ENCODE data around the gene CYP46A1. TPM values are rescaled to one million over a fixed set of nuclear protein-coding genes. Genes with fewer than 3 reads are reported as not detected.

CYP46A1 gene
- total and polyA plus RNA-seq, 4 donors, result 0.14 to 0.92 (median 0.48) TPM

- H3K27me3 ChIP-seq (ENCODE audit: control insufficient read depth in 4 of 4, insufficient read depth in 4 of 4, low read length in 3 of 4), result no peaks in the 10 kb centered on the region
- peak; percentile 30 for DNase-seq (ENCODE audit: low spot score)
- no peaks in the 10 kb centered on the region for H3K36me3 ChIP-seq (ENCODE audit: control insufficient read depth in 4 of 4, insufficient read depth in 3 of 4, low read depth in 1 of 4, low read length in 3 of 4)
- H3K9me3 ChIP-seq (ENCODE audit: control insufficient read depth in 4 of 4, low read length in 3 of 4), result no peaks in the 10 kb centered on the region
- no peak overlapping the region for H3K4me3 ChIP-seq (ENCODE audit: low read depth in 1 of 3, low read length in 3 of 3)
- no peak overlapping the region for H3K9ac ChIP-seq (ENCODE audit: low read depth in 1 of 2, low read length in 2 of 2)
- no peak for TF ChIP-seq HNF4G (IDR thresholded peaks at IDR 0.05)
- TF ChIP-seq ATF3 (IDR thresholded peaks at IDR 0.05), result no peak
- TF ChIP-seq JUND (IDR thresholded peaks at IDR 0.05), result no peak
- TF ChIP-seq TAF1 (conservative IDR thresholded peaks at IDR 0.05), result no peak
- no peak for TF ChIP-seq RXRA (IDR thresholded peaks at IDR 0.05)
- TF ChIP-seq GABPA (IDR thresholded peaks at IDR 0.05 in 1 of 2, conservative IDR thresholded peaks at IDR 0.05 in 1 of 2), result no peak
- TF ChIP-seq REST (IDR thresholded peaks at IDR 0.05), result no peak
- TF ChIP-seq HNF4A (conservative IDR thresholded peaks at IDR 0.05), result no peak
- TF ChIP-seq EGR1 (IDR thresholded peaks at IDR 0.05; ENCODE audit: low read depth in 2 of 2), result no peak
- no peak for TF ChIP-seq CTCF (IDR thresholded peaks at IDR 0.05; ENCODE audit: low read depth, low read length, missing input control)
- TF ChIP-seq NR2F2 (IDR thresholded peaks at IDR 0.05), result no peak
- H3K4me1 ChIP-seq (ENCODE audit: control insufficient read depth in 4 of 4, insufficient read depth in 4 of 4, low read length in 3 of 4), result no peaks in the 10 kb centered on the region
- 89% methylated on average over 12 of the region's 12 CpGs for WGBS
- no peak overlapping the region for H3K27ac ChIP-seq (ENCODE audit: low read depth in 1 of 2, low read length in 2 of 2)
These were observed 37.9 kb downstream of the CYP46A1 start for GRCh38 chr14:99721792-99722516.

GRCh38 chr14:99722741-99723140 is 38.6 kb downstream of the CYP46A1 start:
- H3K9me3 ChIP-seq (ENCODE audit: control insufficient read depth in 4 of 4, low read length in 3 of 4), result no peaks in the 10 kb centered on the region
- H3K4me1 ChIP-seq (ENCODE audit: control insufficient read depth in 4 of 4, insufficient read depth in 4 of 4, low read length in 3 of 4), result no peaks in the 10 kb centered on the region
- H3K27ac ChIP-seq (ENCODE audit: low read depth in 1 of 2, low read length in 2 of 2), result no peak overlapping the region
- WGBS, result 89% methylated on average over 9 of the region's 9 CpGs
- no peaks in the 10 kb centered on the region for H3K36me3 ChIP-seq (ENCODE audit: control insufficient read depth in 4 of 4, insufficient read depth in 3 of 4, low read depth in 1 of 4, low read length in 3 of 4)
- TF ChIP-seq YY1 (IDR thresholded peaks at IDR 0.05) (no peak), TAF1 (conservative IDR thresholded peaks at IDR 0.05) (no peak), FOXA2 (IDR thresholded peaks at IDR 0.05) (no peak), ZBTB33 (IDR thresholded peaks at IDR 0.05) (no peak), JUND (IDR thresholded peaks at IDR 0.05) (no peak), EGR1 (IDR thresholded peaks at IDR 0.05; ENCODE audit: low read depth in 2 of 2) (no peak), GABPA (IDR thresholded peaks at IDR 0.05 in 1 of 2, conservative IDR thresholded peaks at IDR 0.05 in 1 of 2) (no peak), ATF3 (IDR thresholded peaks at IDR 0.05) (no peak)
- H3K27me3 ChIP-seq (ENCODE audit: control insufficient read depth in 4 of 4, insufficient read depth in 4 of 4, low read length in 3 of 4), result no peaks in the 10 kb centered on the region
- H3K4me3 ChIP-seq (ENCODE audit: low read depth in 1 of 3, low read length in 3 of 3), result no peak overlapping the region
- no peak for DNase-seq (ENCODE audit: low spot score)
- H3K9ac ChIP-seq (ENCODE audit: low read depth in 1 of 2, low read length in 2 of 2), result no peak overlapping the region

Measured in liver (tissue), 9 donors.